GM21528 (cell line): Measurements from ENCODE around the gene OGFRL1.

Source experiments
- ATAC-seq: cut with Tn5 transposase; IDR thresholded peaks from one replicate; pipeline ENCODE4 v1.9.1; 2021; ENCODE audit warnings: mild to moderate bottlenecking, moderate library complexity; ENCODE audit not compliant: unreplicated experiment, low FRiP score

Gene OGFRL1

GRCh38 chr6:71330501-71330900 is 41.9 kb downstream of the OGFRL1 start:
- no peak for ATAC-seq

GRCh38 chr6:71332012-71332411 is 43.4 kb downstream of the OGFRL1 start:
- ATAC-seq = no peak

GRCh38 chr6:71333050-71333449 is 44.4 kb downstream of the OGFRL1 start:
- ATAC-seq = no peak

GRCh38 chr6:71333697-71334096 is 45.1 kb downstream of the OGFRL1 start:
- ATAC-seq = no peak

GRCh38 chr6:71334768-71335167 is 46.2 kb downstream of the OGFRL1 start:
- ATAC-seq = no peak

- no peak for ATAC-seq
Measured at GRCh38 chr6:71335544-71335943, 46.9 kb downstream of the OGFRL1 start.

GRCh38 chr6:71336901-71337300 is 48.3 kb downstream of the OGFRL1 start:
- ATAC-seq = no peak

- ATAC-seq = no peak
Measured at GRCh38 chr6:71338540-71339316, 50.1 kb downstream of the OGFRL1 start.

GRCh38 chr6:71342772-71343171 is 54.2 kb downstream of the OGFRL1 start:
- no peak for ATAC-seq

- no peak for ATAC-seq
Measured at GRCh38 chr6:71345476-71346333, 57.1 kb downstream of the OGFRL1 start.

- no peak for ATAC-seq
Measured at GRCh38 chr6:71346334-71346694, 57.7 kb downstream of the OGFRL1 start.

GRCh38 chr6:71347119-71347518 is 58.5 kb downstream of the OGFRL1 start:
- no peak for ATAC-seq

- ATAC-seq = no peak
Measured at GRCh38 chr6:71349395-71349794, 60.8 kb downstream of the OGFRL1 start.

GRCh38 chr6:71349976-71350615 is 61.5 kb downstream of the OGFRL1 start:
- ATAC-seq = no peak

- ATAC-seq = no peak
Measured at GRCh38 chr6:71351190-71351589, 62.6 kb downstream of the OGFRL1 start.
